ENCODE results near the gene GPX2. TPM values are rescaled to one million over a fixed set of nuclear protein-coding genes. Genes with fewer than 3 reads are reported as not detected.

Gene GPX2
- total RNA-seq, 1 donor from 2014 or later, result 77.3 TPM

DNA sequence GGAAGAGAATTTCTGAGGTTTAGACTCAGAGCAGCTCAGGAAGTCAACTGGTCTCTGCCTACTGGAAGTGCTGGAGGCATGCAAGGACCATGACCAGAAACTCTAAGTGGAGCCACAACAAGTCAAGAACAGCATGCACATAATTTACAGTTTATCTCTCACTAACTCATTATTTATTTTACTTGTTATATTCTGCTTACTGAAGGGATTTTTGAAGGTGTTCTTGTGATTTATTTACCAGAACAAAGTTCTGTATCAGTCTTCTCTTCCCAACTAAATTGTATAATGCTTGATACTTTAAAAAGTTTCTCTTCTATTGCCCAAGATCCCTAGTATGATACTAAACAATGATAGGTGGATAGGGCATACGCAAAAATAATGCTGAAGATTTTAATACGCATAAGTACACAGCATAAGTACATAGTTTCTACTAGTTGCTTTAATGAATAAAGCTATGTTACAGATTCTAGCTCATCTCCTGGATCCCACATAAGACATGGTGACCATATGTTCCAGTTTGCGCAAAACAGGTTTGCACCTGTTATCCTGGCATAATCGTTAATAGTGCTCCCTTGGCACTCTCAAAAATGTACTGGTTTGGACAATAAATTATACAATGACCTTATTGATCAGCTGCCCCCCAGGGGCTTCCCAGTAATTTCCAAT, 51.2 kb downstream of the GPX2 start:
- no peak for DNase-seq (ENCODE audit: extremely low spot score in 2 of 2)
- no peak overlapping the region for H3K27ac ChIP-seq
- H3K9me3 ChIP-seq, result no peaks in the 10 kb centered on the region
- no peak for TF ChIP-seq POLR2A (IDR thresholded peaks at IDR 0.05)
- H3K4me1 ChIP-seq, result no peaks in the 10 kb centered on the region
- no peaks in the 10 kb centered on the region for H3K27me3 ChIP-seq
- H3K36me3 ChIP-seq, result no peaks in the 10 kb centered on the region
- no peak overlapping the region for H3K4me3 ChIP-seq
- intact Hi-C loops (cut with DNase I), result no loop called here

DNA sequence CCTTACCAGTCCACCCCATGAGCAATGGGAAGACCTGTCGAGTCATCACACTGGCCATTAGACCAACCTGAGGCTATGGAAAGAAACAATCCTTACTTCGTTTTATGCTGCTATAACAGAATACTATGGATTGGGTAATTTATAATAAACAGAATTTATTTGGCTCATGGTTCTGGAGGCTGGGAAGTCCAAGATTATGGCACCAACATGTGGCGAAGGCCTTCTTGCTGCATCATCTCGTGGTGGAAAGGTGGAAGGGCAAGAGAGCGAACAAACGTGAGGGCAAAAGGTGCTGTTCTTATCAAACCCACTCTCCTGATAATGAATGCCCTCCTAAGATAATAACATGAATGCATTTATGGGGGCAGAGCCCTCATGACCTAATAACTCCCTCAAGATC, 53.2 kb downstream of the GPX2 start:
- TF ChIP-seq POLR2A (IDR thresholded peaks at IDR 0.05), result no peak
- TF ChIP-seq, protein P1, sequence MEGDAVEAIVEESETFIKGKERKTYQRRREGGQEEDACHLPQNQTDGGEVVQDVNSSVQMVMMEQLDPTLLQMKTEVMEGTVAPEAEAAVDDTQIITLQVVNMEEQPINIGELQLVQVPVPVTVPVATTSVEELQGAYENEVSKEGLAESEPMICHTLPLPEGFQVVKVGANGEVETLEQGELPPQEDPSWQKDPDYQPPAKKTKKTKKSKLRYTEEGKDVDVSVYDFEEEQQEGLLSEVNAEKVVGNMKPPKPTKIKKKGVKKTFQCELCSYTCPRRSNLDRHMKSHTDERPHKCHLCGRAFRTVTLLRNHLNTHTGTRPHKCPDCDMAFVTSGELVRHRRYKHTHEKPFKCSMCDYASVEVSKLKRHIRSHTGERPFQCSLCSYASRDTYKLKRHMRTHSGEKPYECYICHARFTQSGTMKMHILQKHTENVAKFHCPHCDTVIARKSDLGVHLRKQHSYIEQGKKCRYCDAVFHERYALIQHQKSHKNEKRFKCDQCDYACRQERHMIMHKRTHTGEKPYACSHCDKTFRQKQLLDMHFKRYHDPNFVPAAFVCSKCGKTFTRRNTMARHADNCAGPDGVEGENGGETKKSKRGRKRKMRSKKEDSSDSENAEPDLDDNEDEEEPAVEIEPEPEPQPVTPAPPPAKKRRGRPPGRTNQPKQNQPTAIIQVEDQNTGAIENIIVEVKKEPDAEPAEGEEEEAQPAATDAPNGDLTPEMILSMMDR (IDR thresholded peaks at IDR 0.05), result no peak
- TF ChIP-seq POLR2AphosphoS5 (IDR thresholded peaks at IDR 0.05; ENCODE audit: insufficient read depth in 1 of 2, low read depth in 1 of 2), result no peak
- Histone ChIP-seq H3K9me3 (no peaks in the 10 kb centered on the region), H3K4me1 (no peaks in the 10 kb centered on the region), H3K36me3 (no peaks in the 10 kb centered on the region), H3K27me3 (no peaks in the 10 kb centered on the region), H3K27ac (no peak overlapping the region), H3K4me3 (no peak overlapping the region)
- no peak for DNase-seq (ENCODE audit: extremely low spot score in 2 of 2)
- intact Hi-C loops (cut with DNase I), result no loop called here

Small RNAs within 50 kb of the gene (small RNA-seq; reads per million reads assigned to genes)
- not detected for gene RPPH1-2P

Other genes with a start within 250 kb of the GPX2 start
- 50.1 TPM for gene PLEKHG3, start 238.3 kb downstream of the GPX2 start, total RNA-seq
- gene SPTB, start 62.8 kb downstream of the GPX2 start, total RNA-seq, result 0.98 TPM
- 57.9 TPM for gene CHURC1, start 28.3 kb downstream of the GPX2 start, total RNA-seq
- gene RAB15, start 29.6 kb upstream of the GPX2 start, total RNA-seq, result 8.3 TPM
- 13.3 TPM for gene FNTB, start 44.1 kb upstream of the GPX2 start, total RNA-seq
- gene MAX, start 159.8 kb upstream of the GPX2 start, total RNA-seq, result 71.7 TPM